Activated naive CD8-positive, alpha-beta T cell (primary cell): Measurements from ENCODE around the gene COL25A1.
"Not testable (repeated sequence)": the region's sequence is repeated elsewhere in the genome, so short reads cannot be mapped to it uniquely, and the experiment has no call there.

Experiments
- H3K27ac Mint-ChIP-seq: one replicate; pipeline ENCODE4 v1.8.0; 2021; ENCODE audit warnings: mixed read lengths
- H3K27me3 Mint-ChIP-seq: one replicate; pipeline ENCODE4 v1.8.0; 2021; ENCODE audit warnings: mixed read lengths
- H3K36me3 Mint-ChIP-seq: one replicate; pipeline ENCODE4 v1.8.0; 2021; ENCODE audit warnings: mixed read lengths
- H3K4me1 Mint-ChIP-seq: one replicate; pipeline ENCODE4 v1.8.0; 2021; ENCODE audit warnings: low read depth, mixed read lengths
- H3K4me3 Mint-ChIP-seq: one replicate; pipeline ENCODE4 v1.8.0; 2021; ENCODE audit warnings: mild to moderate bottlenecking, mixed read lengths
- H3K9me3 Mint-ChIP-seq: one replicate; pipeline ENCODE4 v1.8.0; 2021; ENCODE audit warnings: low read depth, mixed read lengths

The COL25A1 gene

GRCh38 chr4:109121561-109121960 lies 180.9 kb downstream of the COL25A1 start:
- H3K27me3 Mint-ChIP-seq, result peaks cover 8% of the 10 kb centered on the region
- H3K27ac Mint-ChIP-seq, result no peak overlapping the region
- H3K36me3 Mint-ChIP-seq, result no peaks in the 10 kb centered on the region
- H3K4me1 Mint-ChIP-seq, result no peaks in the 10 kb centered on the region
- no peaks in the 10 kb centered on the region for H3K9me3 Mint-ChIP-seq
- no peak overlapping the region for H3K4me3 Mint-ChIP-seq

- no peaks in the 10 kb centered on the region for H3K9me3 Mint-ChIP-seq
- H3K27me3 Mint-ChIP-seq, result peaks cover 11% of the 10 kb centered on the region
- H3K27ac Mint-ChIP-seq, result no peak overlapping the region
- H3K36me3 Mint-ChIP-seq, result no peaks in the 10 kb centered on the region
- H3K4me1 Mint-ChIP-seq, result no peaks in the 10 kb centered on the region
- H3K4me3 Mint-ChIP-seq, result no peak overlapping the region
Measured at GRCh38 chr4:109119852-109120251, 182.6 kb downstream of the COL25A1 start.

GRCh38 chr4:109118635-109119034 lies 183.8 kb downstream of the COL25A1 start:
- peaks cover 17% of the 10 kb centered on the region for H3K27me3 Mint-ChIP-seq
- no peaks in the 10 kb centered on the region for H3K9me3 Mint-ChIP-seq
- H3K4me3 Mint-ChIP-seq, result no peak overlapping the region
- peaks cover 2% of the 10 kb centered on the region for H3K36me3 Mint-ChIP-seq
- no peak overlapping the region for H3K27ac Mint-ChIP-seq
- no peaks in the 10 kb centered on the region for H3K4me1 Mint-ChIP-seq

GRCh38 chr4:109114501-109114900 lies 188.0 kb downstream of the COL25A1 start:
- Mint-ChIP-seq H3K36me3 (peaks cover 2% of the 10 kb centered on the region), H3K4me1 (no peaks in the 10 kb centered on the region), H3K27ac (no peak overlapping the region), H3K4me3 (no peak overlapping the region), H3K9me3 (no peaks in the 10 kb centered on the region), H3K27me3 (peaks cover 19% of the 10 kb centered on the region)

GRCh38 chr4:109113521-109113920 lies 188.9 kb downstream of the COL25A1 start:
- H3K36me3 Mint-ChIP-seq, result peaks cover 2% of the 10 kb centered on the region
- H3K27me3 Mint-ChIP-seq, result peaks cover 18% of the 10 kb centered on the region
- no peaks in the 10 kb centered on the region for H3K9me3 Mint-ChIP-seq
- H3K4me3 Mint-ChIP-seq, result no peak overlapping the region
- H3K27ac Mint-ChIP-seq, result no peak overlapping the region
- H3K4me1 Mint-ChIP-seq, result no peaks in the 10 kb centered on the region

- Mint-ChIP-seq H3K27me3 (peaks cover 15% of the 10 kb centered on the region), H3K36me3 (peaks cover 2% of the 10 kb centered on the region), H3K9me3 (no peaks in the 10 kb centered on the region), H3K27ac (no peak overlapping the region), H3K4me1 (no peaks in the 10 kb centered on the region), H3K4me3 (no peak overlapping the region)
Measured at GRCh38 chr4:109111031-109111430, 191.4 kb downstream of the COL25A1 start.

GRCh38 chr4:109108215-109108614 lies 194.2 kb downstream of the COL25A1 start:
- H3K4me3 Mint-ChIP-seq, H3K27ac Mint-ChIP-seq: not testable (repeated sequence)

GRCh38 chr4:109094056-109094455 lies 208.4 kb downstream of the COL25A1 start:
- H3K36me3 Mint-ChIP-seq, result no peaks in the 10 kb centered on the region
- H3K4me1 Mint-ChIP-seq, result no peaks in the 10 kb centered on the region
- no peak overlapping the region for H3K27ac Mint-ChIP-seq
- peaks cover 2% of the 10 kb centered on the region for H3K27me3 Mint-ChIP-seq
- H3K9me3 Mint-ChIP-seq, result no peaks in the 10 kb centered on the region
- H3K4me3 Mint-ChIP-seq, result no peak overlapping the region

More at GRCh38 chr4:109108215-109108614, 194.2 kb downstream of the COL25A1 start:
- H3K36me3 Mint-ChIP-seq, H3K4me1 Mint-ChIP-seq, H3K27me3 Mint-ChIP-seq, H3K9me3 Mint-ChIP-seq: not testable (repeated sequence)

GRCh38 chr4:109091727-109092409 lies 210.6 kb downstream of the COL25A1 start:
- Mint-ChIP-seq H3K9me3 (no peaks in the 10 kb centered on the region), H3K27ac (no peak overlapping the region), H3K27me3 (no peaks in the 10 kb centered on the region), H3K36me3 (no peaks in the 10 kb centered on the region), H3K4me1 (no peaks in the 10 kb centered on the region), H3K4me3 (no peak overlapping the region)

- Mint-ChIP-seq H3K36me3 (no peaks in the 10 kb centered on the region), H3K27me3 (peaks cover 14% of the 10 kb centered on the region), H3K4me3 (no peak overlapping the region), H3K27ac (no peak overlapping the region), H3K9me3 (no peaks in the 10 kb centered on the region), H3K4me1 (no peaks in the 10 kb centered on the region)
Measured at GRCh38 chr4:109083911-109084310, 218.5 kb downstream of the COL25A1 start.

GRCh38 chr4:109079731-109080130 lies 222.7 kb downstream of the COL25A1 start:
- no peaks in the 10 kb centered on the region for H3K9me3 Mint-ChIP-seq

GRCh38 chr4:109079201-109079600 lies 223.3 kb downstream of the COL25A1 start:
- no peaks in the 10 kb centered on the region for H3K9me3 Mint-ChIP-seq
- peaks cover 2% of the 10 kb centered on the region for H3K27me3 Mint-ChIP-seq
- no peak overlapping the region for H3K4me3 Mint-ChIP-seq
- H3K36me3 Mint-ChIP-seq, result no peaks in the 10 kb centered on the region
- no peaks in the 10 kb centered on the region for H3K4me1 Mint-ChIP-seq
- no peak overlapping the region for H3K27ac Mint-ChIP-seq

More at GRCh38 chr4:109079731-109080130, 222.7 kb downstream of the COL25A1 start:
- no peak overlapping the region for H3K4me3 Mint-ChIP-seq
- no peaks in the 10 kb centered on the region for H3K36me3 Mint-ChIP-seq
- no peaks in the 10 kb centered on the region for H3K4me1 Mint-ChIP-seq
- H3K27me3 Mint-ChIP-seq, result peaks cover 2% of the 10 kb centered on the region
- H3K27ac Mint-ChIP-seq, result no peak overlapping the region

- H3K27ac Mint-ChIP-seq, result no peak overlapping the region
- H3K4me3 Mint-ChIP-seq, result no peak overlapping the region
- no peaks in the 10 kb centered on the region for H3K4me1 Mint-ChIP-seq
- no peaks in the 10 kb centered on the region for H3K9me3 Mint-ChIP-seq
- no peaks in the 10 kb centered on the region for H3K36me3 Mint-ChIP-seq
- peaks cover 2% of the 10 kb centered on the region for H3K27me3 Mint-ChIP-seq
Measured at GRCh38 chr4:109078724-109079123, 223.7 kb downstream of the COL25A1 start.

GRCh38 chr4:109077505-109077904 lies 225.0 kb downstream of the COL25A1 start:
- Mint-ChIP-seq H3K4me1 (no peaks in the 10 kb centered on the region), H3K9me3 (no peaks in the 10 kb centered on the region), H3K27ac (no peak overlapping the region), H3K4me3 (no peak overlapping the region), H3K36me3 (no peaks in the 10 kb centered on the region), H3K27me3 (peaks cover 2% of the 10 kb centered on the region)

GRCh38 chr4:109076709-109077108 lies 225.7 kb downstream of the COL25A1 start:
- not testable (repeated sequence) for H3K27me3 Mint-ChIP-seq, H3K9me3 Mint-ChIP-seq, H3K4me1 Mint-ChIP-seq, H3K4me3 Mint-ChIP-seq, H3K36me3 Mint-ChIP-seq, H3K27ac Mint-ChIP-seq

- Mint-ChIP-seq H3K27ac (no peak overlapping the region), H3K36me3 (no peaks in the 10 kb centered on the region), H3K9me3 (no peaks in the 10 kb centered on the region), H3K27me3 (no peaks in the 10 kb centered on the region), H3K4me3 (no peak overlapping the region), H3K4me1 (no peaks in the 10 kb centered on the region)
Measured at GRCh38 chr4:109075621-109076020, 226.8 kb downstream of the COL25A1 start.
